PFSK-1 (cell line): Measurements from ENCODE around the gene KHDRBS1.

Experiments used
- POLR2AphosphoS5 ChIP-seq: IDR thresholded peaks from 2 replicates; pipeline ENCODE4 v1.6.1; 2012; ENCODE audit warnings: low read depth, mild to moderate bottlenecking, control low read depth, low read length, moderate library complexity
- REST ChIP-seq, 2 experiments: IDR thresholded peaks; 2 replicates each; pipeline versions ENCODE4 v1.6.1 to v1.8.0; 2011 to 2012; ENCODE audit warnings: low read depth in 2 of 2, low read length in 2 of 2, control low read depth in 1 of 2, inconsistent platforms in 1 of 2, mild to moderate bottlenecking in 1 of 2, moderate library complexity in 1 of 2; ENCODE audit not compliant: insufficient read depth in 1 of 2
- SIN3A ChIP-seq: IDR thresholded peaks from 2 replicates; pipeline ENCODE4 v1.6.1; 2012; ENCODE audit warnings: mild to moderate bottlenecking, low read length, moderate library complexity, borderline replicate concordance; ENCODE audit not compliant: insufficient read depth
- TAF1 ChIP-seq: IDR thresholded peaks from 2 replicates; pipeline ENCODE4 v1.6.1; 2012; ENCODE audit warnings: low read length, control low read depth, borderline replicate concordance; ENCODE audit not compliant: insufficient read depth

- TF ChIP-seq TAF1 (no peak), POLR2AphosphoS5 (no peak), REST (IDR thresholded peaks at IDR 0.05; ENCODE audit: insufficient read depth in 1 of 2, low read depth in 2 of 2, low read length in 2 of 2) (no peak), SIN3A (no peak)
Measured at GRCh38 chr1:31987135-31987619, 26.5 kb upstream of the KHDRBS1 start.
